MCF 10A (cell line): ENCODE measurements around the gene PDGFD. TPM values are rescaled to one million over a fixed set of nuclear protein-coding genes. Genes with fewer than 3 reads are reported as not detected.

Experiments
- BruUV-seq: library from RNA; stranded (reverse); fragments of 400-500 nt; replicated peaks from 2 replicates; lab custom pipeline; 2021; lab: Mats Ljungman, UMichigan
- CTCF ChIA-PET: fragments of 300-600 bp; sonication (Branson Sonifier 250); formaldehyde crosslinking; extraction: SDS; loops from one replicate; lab custom pipeline; 2021; ENCODE audit warnings: antibody characterized with exemption, inconsistent platforms; lab: Yijun Ruan, JAX
- POLR2A ChIA-PET: fragments of 300-600, 350-650 bp; sonication (Branson Sonifier 250); formaldehyde crosslinking; extraction: SDS; loops from one replicate; lab custom pipeline; 2020; ENCODE audit warnings: antibody characterized with exemption, inconsistent platforms; lab: Yijun Ruan, JAX
- DNase-seq: peaks from one replicate; pipeline ENCODE4 v3.0.0-alpha.2; 2018; ENCODE audit not compliant: unreplicated experiment
- H3K27ac Mint-ChIP-seq: one replicate; pipeline ENCODE4 v1.8.0; 2022; ENCODE audit warnings: mild to moderate bottlenecking, low read depth, mixed read lengths; ENCODE audit not compliant: unreplicated experiment
- H3K27me3 Mint-ChIP-seq: one replicate; pipeline ENCODE4 v1.8.0; 2022; ENCODE audit warnings: mixed read lengths; ENCODE audit not compliant: insufficient read depth, unreplicated experiment
- H3K36me3 Mint-ChIP-seq: one replicate; pipeline ENCODE4 v1.8.0; 2022; ENCODE audit warnings: mild to moderate bottlenecking, moderate library complexity, mixed read lengths; ENCODE audit not compliant: insufficient read depth, unreplicated experiment
- H3K4me1 Mint-ChIP-seq: one replicate; pipeline ENCODE4 v1.8.0; 2022; ENCODE audit warnings: mixed read lengths; ENCODE audit not compliant: insufficient read depth, unreplicated experiment
- H3K4me3 Mint-ChIP-seq: one replicate; pipeline ENCODE4 v1.8.0; 2022; ENCODE audit warnings: mild to moderate bottlenecking, moderate library complexity, mixed read lengths; ENCODE audit not compliant: unreplicated experiment
- H3K9me3 Mint-ChIP-seq: one replicate; pipeline ENCODE4 v1.8.0; 2022; ENCODE audit warnings: mixed read lengths; ENCODE audit not compliant: unreplicated experiment
- intact Hi-C: fragments of 100-400 bp; cut with micrococcal nuclease; formaldehyde crosslinking; loops from 2 replicates; pipeline ENCODE4 v1.14.1; 2022
- total RNA-seq: library from RNA; stranded (reverse); gene quantifications from 2 replicates; pipeline ENCODE4 v1.2.3, GENCODE V29; 2022
- TF ChIP-seq, protein P1 (sequence below): fragments of 200-600 bp; IDR thresholded peaks from one replicate; pipeline ENCODE4 v1.8.0; 2022; ENCODE audit warnings: antibody characterized with exemption, mild to moderate bottlenecking; ENCODE audit not compliant: unreplicated experiment

Gene PDGFD
- total RNA-seq, 1 experiment from 2014 or later = 0.61 TPM

DNA sequence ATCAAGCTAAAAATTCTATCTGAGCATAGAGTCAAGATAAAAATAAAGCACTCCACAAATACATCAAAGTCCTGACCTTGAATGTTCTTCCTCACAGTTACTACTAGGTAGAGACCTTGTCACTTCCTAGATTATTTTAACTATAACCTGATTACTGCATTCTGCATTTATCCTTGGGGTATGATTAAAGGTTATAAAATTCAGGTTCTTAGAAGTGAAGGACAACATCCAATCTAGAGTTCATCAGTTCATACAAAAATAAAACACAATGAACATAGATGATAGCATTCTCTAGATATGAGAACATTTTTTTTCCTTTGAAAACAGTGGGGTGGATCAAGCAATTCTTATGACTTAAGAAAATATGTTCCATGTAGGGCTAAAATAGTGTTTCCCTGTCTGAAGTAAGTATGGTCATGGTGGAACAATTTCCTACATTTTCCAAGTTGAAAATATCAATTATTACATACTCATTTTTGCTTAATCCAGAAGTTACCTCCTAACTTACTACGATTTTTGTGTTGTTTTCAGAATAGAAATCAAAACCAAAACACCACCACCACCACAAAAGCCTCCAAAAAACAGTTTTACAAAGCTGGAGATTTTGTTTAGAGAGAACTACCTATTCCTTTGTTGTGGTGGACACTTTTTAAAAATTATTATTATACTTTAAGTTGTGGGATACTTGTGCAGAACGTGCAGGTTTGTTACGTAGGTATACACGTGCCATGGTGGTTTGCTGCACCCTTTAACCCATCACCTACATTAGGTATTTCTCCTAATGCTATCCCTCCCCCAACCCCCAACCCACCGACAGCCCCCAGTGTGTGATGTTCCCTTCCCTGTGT is 239.6 kb downstream of the PDGFD start:
- TF ChIP-seq, protein P1, sequence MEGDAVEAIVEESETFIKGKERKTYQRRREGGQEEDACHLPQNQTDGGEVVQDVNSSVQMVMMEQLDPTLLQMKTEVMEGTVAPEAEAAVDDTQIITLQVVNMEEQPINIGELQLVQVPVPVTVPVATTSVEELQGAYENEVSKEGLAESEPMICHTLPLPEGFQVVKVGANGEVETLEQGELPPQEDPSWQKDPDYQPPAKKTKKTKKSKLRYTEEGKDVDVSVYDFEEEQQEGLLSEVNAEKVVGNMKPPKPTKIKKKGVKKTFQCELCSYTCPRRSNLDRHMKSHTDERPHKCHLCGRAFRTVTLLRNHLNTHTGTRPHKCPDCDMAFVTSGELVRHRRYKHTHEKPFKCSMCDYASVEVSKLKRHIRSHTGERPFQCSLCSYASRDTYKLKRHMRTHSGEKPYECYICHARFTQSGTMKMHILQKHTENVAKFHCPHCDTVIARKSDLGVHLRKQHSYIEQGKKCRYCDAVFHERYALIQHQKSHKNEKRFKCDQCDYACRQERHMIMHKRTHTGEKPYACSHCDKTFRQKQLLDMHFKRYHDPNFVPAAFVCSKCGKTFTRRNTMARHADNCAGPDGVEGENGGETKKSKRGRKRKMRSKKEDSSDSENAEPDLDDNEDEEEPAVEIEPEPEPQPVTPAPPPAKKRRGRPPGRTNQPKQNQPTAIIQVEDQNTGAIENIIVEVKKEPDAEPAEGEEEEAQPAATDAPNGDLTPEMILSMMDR = no peak
- POLR2A ChIA-PET = no interaction called here
- no peaks in the 10 kb centered on the region for H3K27me3 Mint-ChIP-seq
- BruUV-seq = no TSS peak
- no peak overlapping the region for H3K4me3 Mint-ChIP-seq
- peaks cover 7% of the 10 kb centered on the region for H3K4me1 Mint-ChIP-seq
- CTCF ChIA-PET = interaction anchor here (0.6 to 1.6 kb wide), 4 partner anchors 8 to 317 kb away, joined by 3 to 6 read pairs (median 6); partner anchors contain the start of gene PDGFD
- DNase-seq = no peak
- H3K9me3 Mint-ChIP-seq = no peaks in the 10 kb centered on the region
- peak overlapping the region; percentile 22 for H3K27ac Mint-ChIP-seq
- intact Hi-C loops = loop anchor here (5.0 kb wide), 1 partner anchor 242 kb away; no protein-coding TSS in a partner anchor
- H3K36me3 Mint-ChIP-seq = no peaks in the 10 kb centered on the region

DNA sequence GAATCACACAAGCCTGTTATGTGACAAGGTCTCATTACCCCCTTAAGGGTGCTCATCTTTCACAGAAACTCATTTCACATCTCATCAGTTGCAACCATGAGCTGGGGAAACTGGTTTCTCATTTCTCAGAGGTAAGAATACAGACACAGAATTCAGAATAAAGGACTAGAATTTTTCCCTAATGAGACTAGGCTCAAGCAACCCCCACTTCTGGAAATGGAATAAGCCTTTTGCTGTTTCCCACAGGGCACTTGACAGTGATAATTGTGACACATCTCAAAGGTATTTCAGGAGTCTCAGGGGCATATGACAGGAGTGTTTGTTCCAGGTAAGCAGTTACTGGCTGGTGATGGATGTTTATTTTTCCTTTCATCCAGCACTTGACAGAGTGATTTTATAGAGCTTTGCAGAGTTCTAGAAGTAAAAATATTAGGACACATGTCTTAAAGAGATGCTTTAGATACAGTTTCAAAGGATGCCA is 240.5 kb downstream of the PDGFD start:
- Mint-ChIP-seq H3K36me3 (no peaks in the 10 kb centered on the region), H3K4me3 (no peak overlapping the region), H3K9me3 (no peaks in the 10 kb centered on the region), H3K27me3 (no peaks in the 10 kb centered on the region), H3K4me1 (peaks cover 7% of the 10 kb centered on the region), H3K27ac (peak overlapping the region; percentile 22)
- BruUV-seq = no TSS peak
- intact Hi-C loops = no loop called here
- DNase-seq = peak; percentile 28
- TF ChIP-seq, protein P1 = no peak
- POLR2A ChIA-PET = no interaction called here
- CTCF ChIA-PET = interaction anchor here (0.6 to 1.6 kb wide), 3 partner anchors 9 to 300 kb away, joined by 3 to 6 read pairs (median 6); partner anchors contain the start of gene PDGFD

DNA sequence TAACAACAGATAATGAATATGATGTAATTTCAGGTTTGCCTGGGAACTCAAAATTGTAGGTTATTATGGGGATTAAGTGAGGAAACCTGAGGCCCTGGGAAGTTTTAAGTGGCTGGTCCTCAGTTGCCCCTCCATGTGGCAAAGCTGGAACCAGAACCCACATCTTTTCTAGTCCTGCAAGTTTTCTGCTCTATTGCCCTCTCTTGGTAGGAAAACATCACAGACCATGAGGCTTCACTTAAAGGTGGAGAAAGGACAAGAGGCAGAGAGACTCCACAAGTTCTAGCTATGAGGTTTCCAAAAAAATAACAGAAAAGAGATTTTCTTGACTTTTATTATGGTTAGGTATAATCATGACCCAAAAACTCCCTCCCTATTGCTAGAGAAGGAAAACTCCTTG is 243.0 kb downstream of the PDGFD start:
- no peak for DNase-seq
- peaks cover 7% of the 10 kb centered on the region for H3K4me1 Mint-ChIP-seq
- no peaks in the 10 kb centered on the region for H3K36me3 Mint-ChIP-seq
- ChIA-PET CTCF (interaction anchor here (0.6 to 2.8 kb wide), 2 partner anchors 238 kb away, joined by 4 to 7 read pairs; no protein-coding TSS in a partner anchor), POLR2A (no interaction called here)
- no peaks in the 10 kb centered on the region for H3K9me3 Mint-ChIP-seq
- TF ChIP-seq, protein P1 = no peak
- no peaks in the 10 kb centered on the region for H3K27me3 Mint-ChIP-seq
- peak overlapping the region; percentile 16 for H3K27ac Mint-ChIP-seq
- H3K4me3 Mint-ChIP-seq = no peak overlapping the region
- intact Hi-C loops = no loop called here
- no TSS peak for BruUV-seq

DNA sequence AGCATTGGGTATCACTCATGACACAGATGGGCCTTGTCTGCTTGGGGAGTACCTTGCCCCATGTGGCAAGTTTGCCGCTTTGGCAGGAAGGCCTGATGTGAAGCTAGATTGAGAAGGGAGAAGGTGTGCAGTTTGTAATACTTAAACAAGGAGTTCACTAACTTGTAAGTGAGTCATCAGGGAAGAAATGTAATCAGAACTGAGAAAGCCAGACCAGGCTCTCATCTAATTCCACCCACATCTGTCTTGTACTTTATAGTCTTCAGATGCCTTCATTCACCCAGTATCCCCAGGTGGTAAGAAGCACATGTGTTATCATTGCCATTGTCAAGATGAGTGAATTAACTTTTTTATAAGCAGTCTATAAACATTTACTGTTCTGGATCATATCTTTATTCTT is 243.5 kb downstream of the PDGFD start:
- Mint-ChIP-seq H3K4me1 (peaks cover 7% of the 10 kb centered on the region), H3K27ac (peak overlapping the region; percentile 16), H3K4me3 (no peak overlapping the region), H3K9me3 (no peaks in the 10 kb centered on the region), H3K36me3 (no peaks in the 10 kb centered on the region), H3K27me3 (no peaks in the 10 kb centered on the region)
- ChIA-PET POLR2A (no interaction called here), CTCF (interaction anchor here (2.8 kb wide), 1 partner anchor 238 kb away, joined by 7 read pairs; no protein-coding TSS in a partner anchor)
- intact Hi-C loops = no loop called here
- BruUV-seq = no TSS peak
- TF ChIP-seq, protein P1 = no peak
- DNase-seq = no peak
